DMS53 treated with DMSO at 0.1 percent for 48 hours (cell line): ENCODE measurements around the gene MDH2.
"Not testable (repeated sequence)": the region's sequence is repeated elsewhere in the genome, so short reads cannot be mapped to it uniquely, and the experiment has no call there.

Source experiments
- DNase-seq: peaks from one replicate; lab custom pipeline; 2025; ENCODE audit not compliant: unreplicated experiment; lab: John Stamatoyannopoulos, UW

The MDH2 gene

GRCh38 chr7:76108540-76109233 is 60.8 kb downstream of the MDH2 start:
- DNase-seq = peak; percentile 90

- DNase-seq = not testable (repeated sequence)
Observed at GRCh38 chr7:76113042-76113630, 65.2 kb downstream of the MDH2 start.

GRCh38 chr7:76114742-76115141 is 66.8 kb downstream of the MDH2 start:
- DNase-seq = not testable (repeated sequence)
